ENCODE results near the gene SPATA9.

SPATA9 gene

GRCh38 chr5:95672641-95673040, 10.2 kb downstream of the SPATA9 start:
- DNase-seq = no peak

- DNase-seq = no peak
These were observed 11.0 kb downstream of the SPATA9 start for GRCh38 chr5:95671826-95672225.

GRCh38 chr5:95670568-95670967, 12.2 kb downstream of the SPATA9 start:
- no peak for DNase-seq

- DNase-seq = no peak
These were observed 12.8 kb downstream of the SPATA9 start for GRCh38 chr5:95669985-95670384.

GRCh38 chr5:95669540-95669939, 13.3 kb downstream of the SPATA9 start:
- DNase-seq = no peak

- no peak for DNase-seq
These were observed 14.1 kb downstream of the SPATA9 start for GRCh38 chr5:95668728-95669127.

- no peak for DNase-seq
These were observed 14.6 kb downstream of the SPATA9 start for GRCh38 chr5:95668216-95668615.

GRCh38 chr5:95667678-95668077, 15.1 kb downstream of the SPATA9 start:
- no peak for DNase-seq

- DNase-seq = no peak
These were observed 15.7 kb downstream of the SPATA9 start for GRCh38 chr5:95667061-95667618.

GRCh38 chr5:95664204-95664786, 18.5 kb downstream of the SPATA9 start:
- peak; percentile 13 for DNase-seq

GRCh38 chr5:95662946-95663345, 19.8 kb downstream of the SPATA9 start:
- no peak for DNase-seq

- no peak for DNase-seq
These were observed 22.7 kb downstream of the SPATA9 start for GRCh38 chr5:95660060-95660459.

- DNase-seq = no peak
These were observed 27.2 kb downstream of the SPATA9 start for GRCh38 chr5:95655575-95655974.

GRCh38 chr5:95654196-95654595, 28.6 kb downstream of the SPATA9 start:
- no peak for DNase-seq

GRCh38 chr5:95652849-95653248, 29.9 kb downstream of the SPATA9 start:
- DNase-seq = no peak

- no peak for DNase-seq
These were observed 32.8 kb downstream of the SPATA9 start for GRCh38 chr5:95649842-95650620.

GRCh38 chr5:95649274-95649673, 33.5 kb downstream of the SPATA9 start:
- no peak for DNase-seq

- no peak for DNase-seq
These were observed 34.6 kb downstream of the SPATA9 start for GRCh38 chr5:95647886-95648860.

GRCh38 chr5:95646569-95647431, 36.0 kb downstream of the SPATA9 start, which contains the start of gene RFESD:
Gene RFESD, plus strand, starts transcription at chr5:95646777. Its CDS starts 5,495 bp downstream, at chr5:95652272.
- peak; percentile 94 for DNase-seq

GRCh38 chr5:95646226-95646568, 36.6 kb downstream of the SPATA9 start:
- peak; percentile 6 for DNase-seq

GRCh38 chr5:95644351-95645042, 38.3 kb downstream of the SPATA9 start:
- DNase-seq = peak; percentile 27

All from stimulated activated CD4-positive, alpha-beta T cell treated with anti-CD3 and anti-CD28 coated beads, Interleukin-4, amount 100 ng/mL, for 1 hour (primary cell).